ENCODE results near the gene RNF212.

DNA sequence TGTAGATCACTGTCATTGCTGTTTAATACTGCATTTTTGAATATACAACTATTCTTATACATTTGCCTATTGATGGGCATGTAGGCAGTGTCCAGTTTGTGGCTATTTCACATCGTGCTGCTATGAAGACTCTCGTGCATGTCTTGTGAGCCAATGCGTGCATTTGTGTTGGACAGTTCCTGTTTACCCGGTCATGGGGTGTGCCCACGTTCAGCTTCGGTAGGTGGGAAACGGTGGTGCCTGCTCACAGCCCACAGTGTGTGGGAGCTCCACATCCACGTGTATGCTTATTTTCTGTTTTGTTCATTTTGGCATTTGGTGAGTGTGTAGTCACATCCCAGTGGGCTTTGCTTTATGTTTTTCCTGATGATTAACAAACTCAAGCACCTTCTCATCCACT, 19.7 kb upstream of the RNF212 start:
- TF ChIP-seq, protein P1, sequence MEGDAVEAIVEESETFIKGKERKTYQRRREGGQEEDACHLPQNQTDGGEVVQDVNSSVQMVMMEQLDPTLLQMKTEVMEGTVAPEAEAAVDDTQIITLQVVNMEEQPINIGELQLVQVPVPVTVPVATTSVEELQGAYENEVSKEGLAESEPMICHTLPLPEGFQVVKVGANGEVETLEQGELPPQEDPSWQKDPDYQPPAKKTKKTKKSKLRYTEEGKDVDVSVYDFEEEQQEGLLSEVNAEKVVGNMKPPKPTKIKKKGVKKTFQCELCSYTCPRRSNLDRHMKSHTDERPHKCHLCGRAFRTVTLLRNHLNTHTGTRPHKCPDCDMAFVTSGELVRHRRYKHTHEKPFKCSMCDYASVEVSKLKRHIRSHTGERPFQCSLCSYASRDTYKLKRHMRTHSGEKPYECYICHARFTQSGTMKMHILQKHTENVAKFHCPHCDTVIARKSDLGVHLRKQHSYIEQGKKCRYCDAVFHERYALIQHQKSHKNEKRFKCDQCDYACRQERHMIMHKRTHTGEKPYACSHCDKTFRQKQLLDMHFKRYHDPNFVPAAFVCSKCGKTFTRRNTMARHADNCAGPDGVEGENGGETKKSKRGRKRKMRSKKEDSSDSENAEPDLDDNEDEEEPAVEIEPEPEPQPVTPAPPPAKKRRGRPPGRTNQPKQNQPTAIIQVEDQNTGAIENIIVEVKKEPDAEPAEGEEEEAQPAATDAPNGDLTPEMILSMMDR (IDR thresholded peaks at IDR 0.05): no peak
- TF ChIP-seq POLR2A (IDR thresholded peaks at IDR 0.05) (no peak), POLR2AphosphoS5 (IDR thresholded peaks at IDR 0.05) (no peak), EP300 (IDR thresholded peaks at IDR 0.05) (no peak)

Measured in stomach (tissue), 4 donors.